Measurements from ENCODE around the gene FBXW11.

- TF ChIP-seq POLR2A (IDR thresholded peaks at IDR 0.05; ENCODE audit: low read length): no peak
- no peak for TF ChIP-seq GATA1 (IDR thresholded peaks at IDR 0.05; ENCODE audit: low read depth, low read length)
Observed at GRCh38 chr5:171837522-171837921, 168.9 kb downstream of the FBXW11 start.

Measured in erythroblast (primary cell).